A204.1 (cell line): ENCODE data around the gene TMEM164.
"Not testable (repeated sequence)": the region's sequence is repeated elsewhere in the genome, so short reads cannot be mapped to it uniquely, and the experiment has no call there.

Source experiments
- FAIRE-seq: peaks from 2 replicates; lab custom pipeline; 2012; peaks lifted over from hg19 to GRCh38; lab: Jason Lieb, UNC

Gene TMEM164

DNA sequence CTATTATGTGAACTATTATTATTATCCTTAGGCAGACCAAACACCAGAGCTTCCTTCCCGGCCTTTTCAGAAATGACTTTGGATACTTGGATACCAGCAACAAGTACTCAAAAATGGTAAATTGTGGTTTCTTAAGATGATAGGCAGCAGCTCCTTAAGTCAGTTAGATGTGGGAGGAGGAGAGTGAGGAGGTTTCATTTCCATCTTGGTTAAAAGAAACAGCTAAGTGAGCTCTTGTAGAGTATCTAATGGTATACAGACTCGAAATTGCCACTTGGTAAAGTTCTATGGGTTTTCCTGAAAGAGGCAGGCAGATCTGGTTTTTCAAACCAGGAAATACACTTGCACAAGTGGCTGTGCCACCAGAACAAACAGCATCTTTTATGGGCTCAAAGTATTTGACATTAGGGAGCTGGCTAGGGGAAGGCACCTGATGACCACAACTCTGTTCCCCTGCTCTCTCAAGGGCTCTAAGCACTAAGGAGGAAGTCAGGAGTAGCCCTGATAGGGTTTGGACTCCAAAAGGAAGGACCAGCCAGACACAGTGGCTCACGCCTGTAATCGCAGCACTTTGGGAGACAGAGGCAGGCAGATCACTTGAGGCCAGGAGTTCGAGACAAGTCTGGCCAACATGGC, 130.9 kb downstream of the TMEM164 start:
- FAIRE-seq = no peak

DNA sequence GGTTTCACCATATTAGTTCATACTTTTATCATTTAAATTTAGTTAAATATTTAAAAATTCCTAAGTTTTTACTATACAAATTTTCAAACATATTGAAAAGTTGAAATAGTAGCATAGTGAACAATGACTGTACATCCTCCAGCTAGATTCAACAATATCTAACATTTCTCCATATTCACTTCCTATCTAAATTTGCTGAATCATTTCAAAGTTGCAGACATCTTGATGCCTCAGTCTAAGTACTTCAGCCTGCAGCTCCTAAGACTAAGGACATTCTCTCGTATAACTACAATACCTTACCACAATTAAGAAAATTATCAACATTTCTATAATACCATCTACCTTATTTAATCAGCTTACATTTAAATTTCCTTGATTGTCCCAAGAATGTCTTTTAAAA, 132.7 kb downstream of the TMEM164 start:
- FAIRE-seq = peak; percentile 27

DNA sequence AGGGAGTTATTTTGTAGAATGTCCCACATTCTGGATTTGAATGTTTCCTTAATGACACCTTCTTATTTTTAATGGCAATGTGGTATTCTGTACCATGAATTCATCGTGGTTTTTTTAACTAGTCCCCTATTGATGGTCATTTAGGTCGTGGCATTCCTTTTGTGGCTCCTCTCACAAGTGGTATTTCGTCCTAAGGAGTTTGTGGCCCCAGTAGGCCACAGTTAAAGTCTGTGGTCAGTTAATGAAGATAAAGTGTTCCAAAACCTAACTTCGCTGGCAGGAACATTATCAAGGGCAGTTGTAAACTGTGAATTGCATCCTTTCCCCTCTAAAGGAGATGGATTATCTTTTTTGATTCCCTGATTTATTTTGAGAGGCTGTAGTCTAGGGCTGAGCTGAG, 133.2 kb downstream of the TMEM164 start:
- FAIRE-seq = no peak

DNA sequence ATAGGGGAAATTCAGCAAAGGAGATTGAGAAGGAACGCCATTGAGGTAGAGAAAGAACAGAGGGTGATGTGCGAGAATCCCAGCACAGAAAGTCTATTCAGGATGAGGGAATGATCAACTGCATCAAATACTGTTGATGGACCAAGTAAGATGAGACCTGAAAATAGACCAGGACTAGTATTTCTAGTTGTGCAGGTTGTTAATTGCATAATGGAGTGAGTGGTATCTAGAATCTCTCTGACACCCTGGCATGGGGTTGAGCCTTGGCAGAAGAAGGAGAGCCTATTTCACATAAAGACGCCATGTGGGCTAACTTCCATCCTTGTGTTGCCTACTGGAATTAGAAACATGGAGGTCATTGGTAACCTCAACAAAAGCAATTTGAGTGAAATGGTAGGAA, 135.6 kb downstream of the TMEM164 start:
- FAIRE-seq = no peak

DNA sequence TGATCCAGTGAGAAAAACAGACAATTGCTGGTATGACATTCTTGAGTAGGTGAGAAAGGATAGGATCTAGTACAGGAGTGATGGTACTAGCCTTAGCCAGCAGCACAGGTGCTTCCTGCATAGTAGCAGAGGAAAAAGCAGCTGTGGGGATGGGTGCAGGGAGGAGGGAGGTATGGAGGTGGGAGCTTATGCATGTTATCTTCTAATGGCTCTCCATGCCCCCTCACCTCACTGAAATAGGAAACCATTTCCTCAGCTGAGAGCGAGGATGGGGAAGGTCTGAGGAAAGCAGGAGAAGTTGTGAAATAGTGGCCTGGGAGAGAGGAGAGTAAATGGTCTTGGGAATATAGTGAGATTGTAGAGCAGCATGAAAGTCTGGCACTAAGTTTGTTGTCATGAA, 136.3 kb downstream of the TMEM164 start:
- FAIRE-seq = no peak

DNA sequence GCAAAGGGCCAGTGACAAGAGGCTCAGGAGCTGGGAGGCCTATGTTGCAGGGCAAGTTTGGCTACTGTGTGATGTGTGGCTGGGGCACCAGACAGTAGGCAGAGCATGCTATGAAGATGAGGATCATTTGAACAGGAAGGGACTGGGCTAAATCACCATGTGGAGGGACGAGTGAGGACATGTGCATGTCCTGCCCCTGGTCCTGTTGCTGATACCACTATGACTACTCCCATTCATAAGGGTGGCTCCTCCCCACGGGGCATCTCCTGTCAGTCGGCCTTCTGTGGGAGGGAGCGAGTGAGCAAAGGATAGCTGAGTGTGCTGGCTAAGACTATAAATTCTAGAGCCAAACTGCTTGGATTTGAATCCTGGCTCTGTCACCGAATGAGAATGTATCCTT, 139.2 kb downstream of the TMEM164 start:
- no peak for FAIRE-seq

DNA sequence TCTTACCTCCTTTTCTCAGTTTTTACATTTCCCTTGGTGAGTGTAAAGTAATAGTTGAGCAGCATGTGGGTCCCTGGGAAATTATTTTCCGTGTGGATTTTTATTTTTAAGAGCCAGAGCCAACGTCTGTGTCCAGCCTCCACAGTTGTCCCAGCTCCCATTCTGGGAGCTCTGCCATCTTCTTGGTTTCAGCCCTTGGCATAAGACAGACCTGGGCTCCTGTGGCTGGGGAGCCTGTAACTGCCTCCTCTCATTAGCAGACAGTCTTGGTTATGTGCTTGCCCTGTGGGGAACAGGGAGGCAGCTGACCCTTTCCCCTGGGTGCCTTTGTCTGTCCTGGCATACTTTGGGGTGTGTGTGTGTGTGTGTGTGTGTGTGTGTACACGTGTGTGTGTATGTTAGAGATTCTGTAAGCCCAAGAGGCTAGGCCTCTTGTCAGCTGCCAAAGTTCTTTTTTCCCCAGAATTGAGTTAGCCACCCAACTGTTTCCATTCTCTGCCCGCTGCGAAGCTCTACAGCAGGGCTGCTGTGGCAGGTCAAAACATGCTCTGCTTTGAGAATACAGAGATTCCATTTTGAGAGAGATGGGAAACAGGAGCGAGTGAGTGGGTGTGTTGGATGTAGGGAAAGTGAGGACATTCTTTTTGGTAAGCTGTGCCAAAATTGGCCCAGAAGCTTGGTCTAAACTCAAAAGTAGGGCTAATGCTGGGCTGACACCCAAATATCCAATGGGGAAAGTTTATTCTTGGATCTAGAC, 140.7 kb downstream of the TMEM164 start:
- no peak for FAIRE-seq

DNA sequence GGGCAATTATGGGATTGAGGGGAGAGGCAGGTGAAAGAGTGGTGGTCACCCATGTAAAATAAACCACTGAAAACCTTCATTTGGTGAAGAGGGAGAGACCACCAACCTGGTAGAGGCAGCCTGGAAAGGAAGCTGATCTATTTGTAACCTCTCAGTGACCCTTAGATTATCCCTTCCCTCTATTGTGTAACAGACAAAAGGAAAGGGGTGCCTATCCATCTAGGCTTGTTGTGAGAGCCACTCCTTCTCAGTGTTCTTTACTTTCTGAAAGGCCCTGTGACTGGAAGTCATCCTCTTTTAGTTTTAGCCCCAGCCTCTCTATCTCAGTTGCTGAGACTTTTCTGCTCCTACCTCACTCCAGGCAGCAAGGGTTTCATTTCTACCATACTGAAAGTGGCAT, 142.4 kb downstream of the TMEM164 start:
- FAIRE-seq = no peak

DNA sequence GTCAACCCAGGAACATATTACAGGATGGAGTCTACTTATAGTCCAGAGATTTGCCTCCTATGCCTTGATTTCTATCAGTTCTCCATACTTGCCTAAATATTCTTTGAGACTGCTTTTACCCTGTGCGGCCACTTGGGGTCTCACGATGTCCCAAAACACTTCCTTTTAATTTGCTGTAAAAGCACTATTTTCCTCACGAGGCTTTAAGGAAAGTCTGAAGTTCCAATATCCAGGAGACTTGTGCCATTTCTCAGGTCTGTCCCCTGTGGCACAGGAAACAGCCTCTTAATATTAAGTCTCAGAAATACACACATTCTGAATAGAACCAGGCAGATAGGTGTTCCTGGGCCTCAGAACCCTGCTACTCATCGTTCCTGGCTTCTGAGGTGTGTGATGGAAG, 142.9 kb downstream of the TMEM164 start:
- peak; percentile 63 for FAIRE-seq

DNA sequence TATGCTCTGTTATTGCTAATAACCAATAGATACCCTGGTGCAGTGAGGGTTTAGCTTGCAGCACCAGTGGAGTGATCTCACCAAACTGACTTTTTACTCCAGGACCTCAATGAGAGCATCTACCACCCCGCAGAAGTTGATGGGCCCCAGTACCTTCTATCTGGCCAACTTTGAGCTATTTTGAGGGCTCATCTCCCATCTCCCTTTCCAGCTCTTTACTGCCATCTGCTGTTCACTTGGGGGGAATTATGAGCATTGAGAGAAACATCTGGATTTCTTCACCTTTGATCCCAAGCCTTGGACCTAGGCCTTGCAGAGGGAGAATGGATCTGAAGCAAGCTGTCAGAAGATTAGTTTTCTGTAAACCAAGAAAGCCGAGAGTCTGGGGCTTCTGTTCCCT, 143.6 kb downstream of the TMEM164 start:
- no peak for FAIRE-seq

DNA sequence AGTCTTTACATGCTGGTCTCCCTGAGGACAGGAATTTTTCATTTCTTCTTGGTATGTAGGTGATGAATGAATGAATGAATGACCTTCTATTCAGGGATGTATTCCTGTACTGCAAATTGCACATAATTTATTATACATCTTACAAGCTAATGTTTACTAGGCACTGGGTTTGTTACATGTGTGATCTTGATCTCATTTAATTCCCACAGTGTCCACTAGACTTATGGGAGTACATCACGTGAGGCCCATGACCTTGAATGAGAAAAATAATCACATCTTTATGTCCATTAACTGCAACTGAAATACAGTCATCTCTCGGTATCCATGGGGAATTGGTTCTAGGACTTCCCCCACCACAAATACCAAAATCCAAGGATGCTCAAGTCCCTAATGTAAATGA, 150.3 kb downstream of the TMEM164 start:
- no peak for FAIRE-seq

DNA sequence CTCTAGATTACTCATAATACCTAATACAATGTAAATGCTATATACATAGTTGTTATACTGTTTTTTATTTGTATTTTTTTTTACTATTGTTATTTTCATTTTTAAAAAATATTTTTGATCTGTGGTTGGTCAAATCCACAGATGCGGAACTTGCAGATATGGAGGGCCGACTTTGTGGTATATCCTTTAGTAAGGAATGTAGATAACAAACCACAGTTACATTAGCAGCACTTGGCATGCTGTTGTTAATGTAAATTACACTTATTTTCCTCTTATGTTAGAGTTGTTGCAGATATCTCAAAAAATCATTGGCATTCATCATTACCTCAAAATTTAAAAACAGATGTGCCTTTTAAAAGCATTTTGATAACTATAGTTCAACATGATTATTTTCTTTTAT, 151.0 kb downstream of the TMEM164 start:
- FAIRE-seq = no peak

DNA sequence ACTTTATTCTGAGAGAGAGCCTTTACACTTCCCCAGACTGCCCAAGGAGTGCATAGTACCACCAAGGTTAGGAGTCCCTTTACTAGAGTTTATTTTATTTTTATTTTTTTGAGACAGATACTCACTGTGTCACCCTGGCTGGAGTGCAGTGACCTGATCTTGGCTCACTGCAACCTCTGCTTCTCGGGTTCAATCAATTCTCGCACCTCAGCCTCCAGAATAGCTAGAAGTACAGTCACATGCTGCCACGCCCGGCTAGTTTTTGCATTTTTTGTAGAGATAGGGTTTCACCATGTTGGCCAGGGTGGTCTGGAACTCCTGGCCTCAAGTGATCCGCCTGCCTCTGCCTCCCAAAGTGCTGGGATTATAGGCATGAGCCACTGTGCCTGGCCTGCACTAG, 151.4 kb downstream of the TMEM164 start:
- not testable (repeated sequence) for FAIRE-seq

DNA sequence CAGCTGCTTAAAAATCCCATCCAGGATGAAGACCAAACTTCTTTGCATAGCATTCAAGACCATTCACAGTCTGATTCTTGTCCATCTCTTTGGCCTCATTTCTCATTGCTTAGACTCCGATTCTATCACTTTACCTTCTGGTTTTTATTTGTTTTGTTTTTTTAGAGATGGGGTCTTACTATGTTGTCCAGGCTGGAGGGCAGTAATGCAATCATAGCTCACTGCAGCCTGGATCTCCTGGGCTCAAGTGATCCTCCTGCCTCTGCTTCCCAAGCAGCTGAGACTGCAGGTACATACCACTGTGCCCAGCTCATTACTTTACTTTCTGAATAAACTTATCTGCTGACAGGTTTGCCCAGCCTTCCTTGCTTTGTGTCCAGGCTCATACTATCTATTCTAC, 152.8 kb downstream of the TMEM164 start:
- no peak for FAIRE-seq

DNA sequence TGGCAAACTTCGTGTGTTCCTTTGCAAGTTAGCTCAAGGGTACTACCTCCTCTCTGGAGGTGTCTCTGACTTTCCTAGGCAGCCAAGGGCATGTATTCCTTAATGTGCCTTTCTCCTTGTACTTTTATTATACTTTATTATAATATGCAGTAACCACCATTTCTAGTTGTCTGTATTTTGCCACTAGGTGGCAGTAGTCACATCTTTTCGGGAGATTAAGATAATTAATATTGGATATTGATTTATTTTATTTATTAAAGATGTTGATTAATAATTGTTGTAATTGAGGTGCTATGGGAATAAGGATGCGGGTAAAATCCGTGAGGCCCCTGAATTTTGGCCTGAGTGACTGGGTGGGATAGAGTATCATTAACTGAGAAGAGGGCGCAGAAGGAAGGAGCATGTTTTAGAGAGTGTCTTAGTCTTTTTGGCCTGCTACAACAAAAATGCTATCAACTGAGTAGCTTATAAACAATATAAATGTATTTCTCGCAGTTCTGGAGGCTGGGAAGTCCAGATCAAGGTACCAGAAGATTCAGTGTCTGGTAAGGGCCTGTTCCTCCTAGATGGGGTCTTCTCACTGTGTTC, 153.3 kb downstream of the TMEM164 start:
- FAIRE-seq = peak; percentile 91

DNA sequence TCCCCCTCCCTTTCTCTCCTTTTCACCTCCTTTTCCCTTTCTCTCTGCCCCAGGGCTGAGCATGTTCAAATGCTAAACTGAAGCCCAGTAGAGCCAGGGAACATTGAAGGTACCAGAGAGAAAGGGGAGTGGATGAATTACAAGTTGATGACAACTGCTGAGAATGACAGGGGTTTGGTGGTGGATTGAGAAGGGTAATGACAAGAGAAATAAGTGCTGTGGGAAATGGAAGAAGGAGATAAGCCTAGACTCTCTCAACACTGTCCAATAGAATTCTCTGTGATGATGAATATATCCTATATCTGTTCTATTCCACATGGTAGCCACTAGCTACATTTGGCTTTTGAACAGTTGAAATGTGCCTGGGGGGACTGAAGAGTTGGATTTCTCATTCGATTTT, 154.5 kb downstream of the TMEM164 start:
- FAIRE-seq = no peak

DNA sequence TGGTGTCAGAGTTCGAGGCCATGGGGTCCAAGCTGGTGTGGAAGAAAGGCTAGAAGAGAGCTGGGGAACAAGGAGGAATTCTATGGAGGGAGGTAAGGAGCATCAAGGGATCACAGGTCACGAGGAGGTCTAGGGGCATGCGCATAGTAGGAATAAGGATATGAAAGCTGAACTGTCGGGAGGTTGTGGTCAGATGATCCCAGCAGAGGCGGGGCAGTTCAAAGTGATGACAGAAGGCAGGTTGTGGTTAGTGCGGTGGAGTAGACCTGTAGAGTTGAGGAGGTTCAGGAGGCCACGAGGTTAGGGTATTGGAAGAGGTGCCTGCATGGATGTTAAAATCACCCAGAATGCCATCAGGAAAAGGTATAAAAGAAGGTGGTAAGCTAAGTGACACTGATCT, 156.3 kb downstream of the TMEM164 start:
- FAIRE-seq = no peak

DNA sequence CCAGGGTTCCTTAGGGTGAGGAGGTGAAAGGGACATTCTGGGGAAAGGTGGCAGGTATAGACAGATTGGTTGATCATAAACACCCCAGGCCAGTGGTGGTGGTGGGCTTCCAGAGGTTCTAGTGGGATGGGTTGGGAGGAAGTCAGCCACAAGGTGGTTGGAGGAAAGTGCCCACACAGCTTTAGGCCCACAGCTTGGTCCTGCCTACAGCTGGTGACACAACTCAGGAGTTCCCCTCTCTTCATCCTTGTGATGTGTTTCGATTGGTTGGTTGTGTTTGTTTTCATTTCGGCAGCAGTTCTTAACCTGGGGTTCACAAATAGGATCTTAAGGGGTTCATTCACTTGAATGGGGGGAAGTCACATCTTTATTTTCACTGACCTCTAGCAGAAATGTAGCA, 157.0 kb downstream of the TMEM164 start:
- no peak for FAIRE-seq

DNA sequence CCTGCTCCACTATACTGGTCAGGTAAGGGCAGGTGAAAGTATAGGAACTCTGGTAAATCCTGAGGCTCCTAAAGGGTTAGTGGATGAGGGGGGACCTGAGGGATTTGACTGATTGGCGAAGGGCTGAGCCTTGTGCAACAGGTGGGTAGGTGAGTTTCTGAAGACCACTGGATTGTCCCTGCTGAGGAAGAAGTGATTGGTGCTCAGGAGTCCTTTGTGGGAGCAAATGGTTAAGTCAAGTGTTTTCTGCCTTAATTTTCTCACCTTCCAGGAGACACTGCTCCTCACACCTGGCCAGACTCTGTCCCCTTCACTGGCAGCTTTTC, 158.4 kb downstream of the TMEM164 start:
- no peak for FAIRE-seq

DNA sequence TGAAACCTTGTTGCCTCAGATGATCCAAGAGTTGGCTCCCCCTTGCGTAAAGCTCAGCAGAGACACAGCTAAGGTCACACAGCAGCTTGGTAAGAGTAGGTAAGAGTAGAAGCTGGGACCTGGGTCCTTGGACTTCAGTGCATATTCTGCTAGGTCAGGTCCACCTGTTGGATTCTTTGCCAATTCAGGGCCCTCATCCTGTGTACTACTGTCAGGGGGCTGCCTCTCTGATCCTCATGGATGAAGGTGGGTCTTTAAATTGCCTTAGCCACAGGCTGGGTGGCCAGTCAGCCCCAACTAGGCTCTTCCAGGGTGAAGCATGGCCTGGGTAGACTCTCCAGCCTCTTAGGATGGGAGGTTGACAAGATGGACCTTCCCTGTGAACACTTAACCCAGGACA, 159.2 kb downstream of the TMEM164 start:
- no peak for FAIRE-seq

DNA sequence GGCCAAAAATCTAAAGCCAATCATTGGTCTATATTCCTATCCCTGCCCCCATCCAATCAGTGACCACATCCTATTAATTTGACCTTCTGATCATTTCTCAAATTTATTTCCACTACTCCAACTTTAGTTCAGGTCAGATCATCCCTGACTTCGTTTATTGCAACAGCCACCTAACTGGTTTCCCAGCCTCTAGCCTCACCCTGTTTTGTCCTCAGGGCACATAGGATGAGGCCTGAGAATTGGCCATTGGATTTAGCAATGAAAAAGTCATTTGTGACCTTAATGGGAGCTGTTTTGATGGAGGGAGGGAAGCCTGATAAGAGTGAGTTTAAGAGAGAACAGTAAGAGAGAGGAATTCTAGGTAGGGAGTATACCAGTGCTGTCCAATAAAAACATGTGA, 160.0 kb downstream of the TMEM164 start:
- FAIRE-seq = no peak

DNA sequence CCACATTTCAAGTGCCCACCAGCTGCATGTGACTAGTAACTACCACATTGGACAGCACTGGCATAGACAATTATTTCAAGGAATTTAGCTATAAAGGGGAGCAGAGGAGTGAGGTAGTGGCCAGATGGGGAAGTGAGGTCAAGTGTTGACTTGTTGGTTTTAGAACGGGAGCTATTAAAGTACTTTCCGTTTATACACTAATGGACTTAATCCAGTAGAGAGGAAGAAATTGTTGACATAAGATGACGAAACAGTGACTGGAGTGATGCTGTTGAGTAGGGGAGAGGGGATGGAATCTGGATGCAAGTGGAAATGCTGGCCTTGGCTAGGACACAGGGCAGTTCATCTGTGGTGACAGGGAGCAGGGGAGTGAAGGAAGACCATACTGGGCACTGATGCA, 160.6 kb downstream of the TMEM164 start:
- FAIRE-seq = no peak

DNA sequence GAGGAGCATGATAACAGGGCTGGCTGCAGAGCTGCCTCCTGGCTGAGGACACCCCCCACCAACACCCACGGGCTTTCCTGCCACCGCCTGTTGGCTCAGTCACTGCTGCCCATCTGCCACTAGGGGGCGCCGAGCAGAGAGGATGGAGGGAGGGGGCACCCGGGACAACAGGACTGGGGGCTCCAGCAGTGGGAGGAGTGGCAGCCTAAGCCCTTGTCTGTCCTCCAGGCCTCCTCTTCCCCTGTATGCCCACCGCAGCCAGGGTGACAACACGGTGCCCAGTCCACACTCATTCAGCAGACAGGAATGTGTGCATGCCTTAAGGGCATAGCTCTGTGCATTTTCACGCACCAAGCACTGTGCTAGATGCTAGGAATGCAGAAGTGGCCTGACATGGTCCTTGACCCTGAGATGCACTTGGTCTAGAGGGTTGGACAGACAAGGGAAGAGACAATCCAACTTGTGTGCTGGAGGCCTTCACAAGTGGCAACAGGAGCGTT, 165.1 kb downstream of the TMEM164 start:
- no peak for FAIRE-seq

DNA sequence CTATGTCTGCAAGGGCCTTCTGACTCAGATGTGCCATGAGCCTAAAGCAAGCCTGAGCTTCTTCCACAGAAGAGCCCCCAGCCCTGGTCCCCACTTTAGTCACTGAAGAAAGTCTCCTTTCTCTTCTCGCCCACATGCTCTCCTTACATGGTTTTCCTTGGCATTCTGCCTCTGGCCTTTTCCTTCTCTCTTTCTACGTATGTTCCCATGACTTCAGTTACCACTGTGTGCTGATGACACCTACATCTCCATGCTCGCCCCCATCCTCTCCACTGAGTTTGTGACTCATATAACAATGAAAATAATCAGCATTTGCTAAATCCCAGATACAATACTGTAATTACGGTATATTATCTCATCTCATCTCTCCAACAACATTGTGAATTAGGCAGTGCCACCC, 165.7 kb downstream of the TMEM164 start:
- no peak for FAIRE-seq
